Measurements from ENCODE around the gene TDRKH.

Gene TDRKH

GRCh38 chr1:151790071-151790939 lies at the start of gene TDRKH:
Gene TDRKH (minus strand): TSS chr1:151790500. CDS start chr1:151783022, 7,478 bp downstream.
- peak; percentile 99 for DNase-seq (ENCODE audit: low spot score)

- DNase-seq (ENCODE audit: low spot score): peak; percentile 75
Observed at GRCh38 chr1:151839457-151840403, 49.4 kb upstream of the TDRKH start, which contains the start of gene C2CD4D. Gene C2CD4D (minus strand): TSS chr1:151839820. CDS start chr1:151838989, 831 bp downstream.

- no peak for DNase-seq (ENCODE audit: low spot score)
Observed at GRCh38 chr1:151839082-151839412, 48.7 kb upstream of the TDRKH start.

- DNase-seq (ENCODE audit: low spot score): no peak
Observed at GRCh38 chr1:151838222-151839081, 48.2 kb upstream of the TDRKH start.

GRCh38 chr1:151837884-151838221 lies 47.6 kb upstream of the TDRKH start:
- DNase-seq (ENCODE audit: low spot score): no peak

- DNase-seq (ENCODE audit: low spot score): peak; percentile 65
Observed at GRCh38 chr1:151837197-151837596, 46.9 kb upstream of the TDRKH start.

GRCh38 chr1:151835596-151835995 lies 45.3 kb upstream of the TDRKH start:
- DNase-seq (ENCODE audit: low spot score): no peak

- no peak for DNase-seq (ENCODE audit: low spot score)
Observed at GRCh38 chr1:151834239-151834638, 43.9 kb upstream of the TDRKH start.

GRCh38 chr1:151833172-151833900 lies 43.0 kb upstream of the TDRKH start:
- DNase-seq (ENCODE audit: low spot score): no peak

GRCh38 chr1:151832318-151832980 lies 42.1 kb upstream of the TDRKH start:
- DNase-seq (ENCODE audit: low spot score): no peak

- DNase-seq (ENCODE audit: low spot score): no peak
Observed at GRCh38 chr1:151831605-151832004, 41.3 kb upstream of the TDRKH start, which contains the start of gene RORC. Gene RORC (minus strand): TSS chr1:151831802. CDS start chr1:151831764, 38 bp downstream.

GRCh38 chr1:151831256-151831591 lies 40.9 kb upstream of the TDRKH start:
- no peak for DNase-seq (ENCODE audit: low spot score)

GRCh38 chr1:151830055-151830454 lies 39.8 kb upstream of the TDRKH start:
- no peak for DNase-seq (ENCODE audit: low spot score)

GRCh38 chr1:151829352-151830046 lies 39.2 kb upstream of the TDRKH start:
- no peak for DNase-seq (ENCODE audit: low spot score)

- no peak for DNase-seq (ENCODE audit: low spot score)
Observed at GRCh38 chr1:151828921-151829320, 38.6 kb upstream of the TDRKH start.

GRCh38 chr1:151827853-151828252 lies 37.6 kb upstream of the TDRKH start:
- no peak for DNase-seq (ENCODE audit: low spot score)

GRCh38 chr1:151825751-151826660 lies 35.7 kb upstream of the TDRKH start:
- no peak for DNase-seq (ENCODE audit: low spot score)

GRCh38 chr1:151825204-151825603 lies 34.9 kb upstream of the TDRKH start:
- DNase-seq (ENCODE audit: low spot score): no peak

- no peak for DNase-seq (ENCODE audit: low spot score)
Observed at GRCh38 chr1:151823175-151823574, 32.9 kb upstream of the TDRKH start.

Measured in CD4-positive, alpha-beta T cell treated with Interleukin-2 at 100 ng/mL for 4 hours (primary cell).